Measurements from ENCODE around the gene MRPL40.

The MRPL40 gene

DNA sequence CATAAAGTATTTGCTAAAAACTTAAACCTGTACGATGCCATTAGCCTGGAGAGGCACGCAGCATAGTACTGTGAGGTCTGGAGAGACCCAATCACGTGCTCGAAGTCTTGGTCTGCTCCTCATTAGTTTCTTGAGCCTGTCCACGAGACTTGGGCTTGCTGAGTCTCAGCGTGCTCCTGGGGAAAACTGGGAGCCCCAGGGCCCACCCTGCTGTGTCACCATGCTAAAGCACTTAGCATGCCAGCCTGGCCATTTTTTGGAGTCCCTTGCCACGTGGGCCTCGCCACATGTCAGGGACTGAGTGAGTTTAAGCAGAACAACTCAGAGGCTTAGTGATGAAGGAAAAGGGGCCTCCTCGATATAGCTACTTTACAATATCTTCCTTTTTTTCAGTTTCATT, 50.0 kb downstream of the MRPL40 start:
- DNase-seq (ENCODE audit: low spot score): no peak

DNA sequence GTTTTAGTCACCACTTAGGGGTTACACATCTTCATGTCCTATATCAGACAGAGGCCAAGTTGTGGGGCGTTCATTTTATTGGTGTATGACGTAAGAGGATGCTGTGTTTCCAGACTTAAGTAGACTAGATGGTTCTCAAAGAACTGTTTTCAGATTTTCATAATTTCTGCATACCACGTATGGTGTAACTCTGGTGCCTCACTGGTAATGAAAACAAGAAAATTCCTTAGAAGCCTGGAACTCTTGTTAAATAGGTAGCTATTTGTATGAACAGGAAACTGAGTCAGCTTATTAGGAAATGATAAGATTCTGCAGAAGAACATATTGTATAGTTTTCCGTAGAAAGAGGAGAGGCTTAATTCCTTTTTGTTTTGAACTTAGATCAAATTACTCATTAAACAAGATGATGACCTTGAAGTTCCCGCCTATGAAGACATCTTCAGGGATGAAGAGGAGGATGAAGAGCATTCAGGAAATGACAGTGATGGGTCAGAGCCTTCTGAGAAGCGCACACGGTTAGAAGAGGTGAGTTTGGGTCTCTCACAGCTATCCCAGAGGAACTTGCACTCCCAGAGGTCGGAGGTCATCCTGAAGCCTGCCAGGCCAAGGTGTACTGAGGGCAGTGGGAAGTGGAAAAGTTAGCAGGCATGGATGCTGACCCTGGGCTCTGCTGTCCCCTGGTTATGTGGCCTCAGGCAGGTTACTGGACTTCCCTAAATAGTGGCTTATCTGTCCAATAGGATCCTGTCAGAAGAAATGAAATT, 51.3 kb downstream of the MRPL40 start:
- DNase-seq (ENCODE audit: low spot score): no peak

All from kidney tubule cell (primary cell).